Measurements from ENCODE around the gene ZSCAN2.
"Not testable (repeated sequence)": the region's sequence is repeated elsewhere in the genome, so short reads cannot be mapped to it uniquely, and the experiment has no call there.

ZSCAN2 gene

GRCh38 chr15:84642640-84643039 is 41.8 kb downstream of the ZSCAN2 start:
- DNase-seq, result not testable (repeated sequence)

DNA sequence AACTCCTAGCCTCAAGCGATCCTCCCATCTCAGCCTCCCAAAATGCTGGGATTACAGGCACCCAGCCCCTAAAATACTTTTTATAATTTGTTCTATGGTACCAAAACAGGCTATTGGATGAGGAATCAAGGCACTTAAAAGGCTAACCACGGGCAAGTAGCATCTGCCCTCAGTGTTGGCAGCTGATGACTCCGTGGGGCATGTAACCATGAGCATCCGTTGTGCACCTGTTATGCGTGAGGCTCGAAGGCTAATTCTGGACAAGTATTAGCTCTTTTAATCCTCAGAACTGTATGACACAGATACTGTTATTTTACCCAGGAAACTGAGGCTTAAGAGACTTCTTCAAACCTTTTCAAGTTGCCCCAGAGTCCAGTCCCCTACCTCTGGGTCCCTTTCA is 43.0 kb downstream of the ZSCAN2 start:
- DNase-seq, result no peak

- no peak for DNase-seq
These were observed 44.7 kb downstream of the ZSCAN2 start for GRCh38 chr15:84645496-84645895.

DNA sequence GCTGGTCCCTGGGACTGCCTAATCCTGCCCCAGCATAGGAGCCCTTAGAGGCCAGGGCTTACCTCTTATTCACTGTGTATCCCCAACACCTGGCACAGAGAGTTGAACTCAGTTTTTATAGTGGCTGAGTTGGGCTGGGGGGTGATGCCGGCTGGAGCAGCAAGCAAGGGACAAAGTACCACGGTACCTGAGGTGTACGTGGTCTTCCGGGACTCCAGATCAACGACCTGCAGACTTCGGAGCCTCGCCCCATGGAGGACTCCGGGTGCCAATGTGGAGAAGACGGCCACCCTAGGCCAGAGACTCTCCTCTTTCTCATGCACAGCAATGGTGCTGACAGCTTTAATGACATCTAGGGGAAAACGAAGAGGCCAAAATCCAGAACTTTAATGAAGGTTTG is 45.2 kb downstream of the ZSCAN2 start:
- no peak for DNase-seq

GRCh38 chr15:84647726-84648125 is 46.9 kb downstream of the ZSCAN2 start:
- peak; percentile 37 for DNase-seq

- DNase-seq, result peak; percentile 48
These were observed 47.7 kb downstream of the ZSCAN2 start for GRCh38 chr15:84648539-84648938.

- DNase-seq, result no peak
These were observed 48.9 kb downstream of the ZSCAN2 start for GRCh38 chr15:84649706-84650105.

GRCh38 chr15:84653584-84653909 is 52.7 kb downstream of the ZSCAN2 start:
- peak; percentile 34 for DNase-seq

DNA sequence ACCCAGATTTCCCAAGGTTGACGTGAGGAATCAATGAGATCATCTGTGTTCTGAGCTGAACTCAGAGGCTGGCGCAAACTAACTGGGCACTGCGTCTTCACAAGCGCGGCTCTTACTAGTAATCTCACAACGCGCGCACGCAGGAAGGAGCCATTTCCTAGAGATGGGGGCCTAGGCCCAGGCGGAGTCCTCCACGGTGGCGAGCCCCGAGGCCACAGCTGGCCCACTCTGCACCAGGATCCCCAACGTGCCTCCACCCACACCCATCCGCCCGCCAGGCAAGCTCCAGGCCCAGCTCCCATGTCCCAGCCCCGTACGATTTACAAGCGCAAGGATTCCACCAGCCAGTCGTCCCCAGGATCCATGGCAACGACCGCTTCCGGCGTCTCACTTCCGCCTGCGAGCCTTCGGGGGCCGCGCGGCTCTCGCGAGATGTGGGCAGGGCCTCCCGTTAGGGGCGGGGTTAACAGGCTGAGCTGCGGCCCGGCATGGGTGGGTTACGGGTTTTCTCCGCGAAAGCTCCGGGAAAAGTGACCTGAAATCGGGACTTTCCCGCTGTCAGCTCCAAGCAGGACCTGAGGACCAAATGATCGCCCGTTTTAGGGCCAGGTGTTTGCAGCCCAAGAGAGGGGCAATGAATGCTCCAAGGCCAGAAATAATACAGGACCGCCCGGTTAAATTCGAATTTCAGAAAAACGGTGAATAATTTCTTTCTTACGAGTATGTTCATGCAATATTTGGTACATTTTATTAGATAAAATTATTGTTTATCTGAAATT is 53.3 kb downstream of the ZSCAN2 start, which contains the start of gene WDR73:
WDR73 (minus strand) TSS at position 374 of the 779 bp plus-strand sequence; CDS start at position 365, 9 bp downstream.
- peak; percentile 97 for DNase-seq

DNA sequence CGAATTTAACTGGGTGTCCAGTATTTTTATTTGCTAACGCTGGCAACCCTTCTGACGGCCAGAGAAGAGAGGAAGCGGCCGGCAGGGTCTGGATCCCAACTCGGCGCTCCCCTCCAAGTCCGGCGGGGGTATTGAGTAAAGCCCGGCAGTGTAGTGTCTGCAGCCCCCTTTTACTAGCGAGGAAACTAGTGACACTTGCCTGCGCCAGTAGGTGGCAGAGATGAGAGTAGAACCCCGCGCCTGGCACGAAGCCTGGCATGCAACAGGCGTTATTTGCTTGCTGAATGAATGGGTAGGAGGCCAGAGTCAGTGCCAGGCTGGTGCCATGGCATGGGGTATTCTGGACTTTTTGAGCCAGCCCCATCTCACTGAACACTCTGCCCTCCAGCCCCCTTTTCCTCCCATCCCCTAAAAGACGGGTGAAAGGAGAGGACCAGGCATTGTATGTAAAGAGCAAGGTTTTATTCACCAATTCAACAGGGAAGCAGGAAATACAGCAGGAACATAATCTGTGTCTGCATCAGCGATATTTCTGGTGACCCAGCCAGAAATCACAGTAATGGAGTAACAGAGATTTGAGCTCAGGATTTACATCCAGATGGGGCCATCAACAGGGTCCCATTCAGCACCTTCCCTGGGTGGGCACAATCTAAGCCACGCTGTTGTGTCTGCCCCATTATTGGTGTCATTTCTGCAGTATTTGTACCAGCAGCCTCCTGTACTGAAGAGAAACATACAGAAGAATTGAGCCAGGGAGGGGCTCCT is 54.1 kb downstream of the ZSCAN2 start:
- peak; percentile 96 for DNase-seq

- DNase-seq, result no peak
These were observed 56.2 kb downstream of the ZSCAN2 start for GRCh38 chr15:84656972-84657371.

GRCh38 chr15:84657748-84658079 is 56.9 kb downstream of the ZSCAN2 start:
- DNase-seq, result no peak

GRCh38 chr15:84658080-84658787 is 57.4 kb downstream of the ZSCAN2 start, which contains the start of gene NMB:
Gene NMB, minus strand, starts transcription at chr15:84658199. Its CDS starts 47 bp downstream, at chr15:84658152.
- DNase-seq, result peak; percentile 94

DNA sequence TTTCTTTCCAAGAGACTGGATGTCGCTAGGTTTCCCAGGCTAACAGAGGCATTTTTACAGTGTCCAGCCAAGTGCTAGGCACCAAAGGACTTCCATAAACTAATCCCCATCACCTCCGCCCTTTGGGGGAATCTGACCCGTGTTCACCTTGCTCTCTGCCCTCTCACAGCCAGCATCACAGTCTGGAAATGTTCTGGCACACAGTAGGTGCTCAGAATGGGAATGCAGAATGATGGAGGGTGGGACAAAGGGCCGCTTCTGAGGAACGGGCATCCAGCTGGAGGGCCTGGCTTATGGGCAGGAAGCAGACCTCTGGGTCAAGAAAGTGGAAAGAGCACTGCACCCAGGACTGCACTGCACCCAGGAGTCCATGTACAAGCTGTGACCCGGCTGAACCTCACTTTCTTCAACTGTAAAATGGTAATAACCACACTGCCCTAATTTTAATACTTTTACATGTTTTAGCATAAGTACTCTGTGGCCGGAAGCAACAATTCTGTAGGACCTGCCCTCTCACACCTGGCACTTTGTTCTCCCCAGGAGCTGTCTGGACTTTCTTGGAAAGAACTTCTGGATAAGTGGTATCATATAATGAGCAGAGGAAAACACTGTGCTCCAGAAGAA is 58.1 kb downstream of the ZSCAN2 start:
- no peak for DNase-seq

- DNase-seq, result no peak
These were observed 59.3 kb downstream of the ZSCAN2 start for GRCh38 chr15:84659904-84660781.

GRCh38 chr15:84661001-84661400 is 60.2 kb downstream of the ZSCAN2 start:
- DNase-seq, result no peak

- DNase-seq, result no peak
These were observed 65.6 kb downstream of the ZSCAN2 start for GRCh38 chr15:84666373-84666772.

DNA sequence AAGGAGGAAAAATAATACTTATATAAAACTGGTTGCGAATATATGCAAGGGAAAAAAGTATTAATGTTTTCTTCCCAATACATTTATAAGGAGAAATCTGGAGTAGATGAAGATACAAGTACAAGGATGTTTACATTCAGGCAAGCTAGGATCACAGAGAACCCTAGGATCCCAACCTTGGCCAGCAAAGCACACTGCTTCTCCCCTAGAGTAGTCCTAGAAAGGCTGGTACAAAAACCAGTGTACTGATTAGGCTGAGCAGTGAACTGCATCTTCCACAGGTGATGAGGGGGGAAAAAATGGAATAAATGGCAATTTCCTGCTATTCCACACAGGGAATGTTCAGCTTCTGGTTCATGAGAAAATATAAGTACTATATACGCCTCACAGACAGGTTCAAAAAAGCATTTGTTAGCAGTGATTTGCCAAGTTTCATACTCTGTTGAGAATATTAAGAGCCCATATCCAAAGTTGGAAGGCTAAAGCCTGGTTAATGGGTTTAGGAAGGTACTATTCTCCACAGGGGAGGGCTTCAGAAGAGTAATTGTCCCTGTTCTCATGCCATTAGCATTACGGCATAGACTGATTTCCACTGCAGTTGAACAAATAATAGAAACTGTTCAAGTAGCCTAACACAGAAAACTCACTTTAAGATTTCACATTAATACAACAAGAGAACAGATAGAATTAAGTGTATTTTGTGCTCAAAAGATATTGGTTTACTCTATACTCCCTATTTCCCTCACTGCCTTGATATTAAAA is 67.6 kb downstream of the ZSCAN2 start:
- DNase-seq, result no peak

DNA sequence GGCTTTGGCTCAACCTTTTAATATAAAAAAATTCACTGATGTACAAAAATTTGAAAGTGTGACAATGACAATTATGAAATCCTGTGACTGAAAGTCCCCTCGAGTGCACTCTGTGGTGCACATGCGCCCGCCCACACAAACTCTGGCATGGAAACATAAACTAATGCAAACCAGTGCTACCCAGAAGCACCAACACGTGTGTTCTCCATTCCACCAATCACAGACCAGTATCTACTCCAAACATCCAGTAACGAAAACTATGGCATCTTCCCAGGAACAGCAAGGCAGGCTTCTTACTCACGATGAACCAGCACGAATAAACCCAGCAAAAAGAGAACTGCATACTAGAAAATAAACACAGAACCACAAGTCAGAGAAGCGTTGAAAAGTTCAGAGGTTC is 68.9 kb downstream of the ZSCAN2 start:
- DNase-seq, result no peak

- no peak for DNase-seq
These were observed 70.4 kb downstream of the ZSCAN2 start for GRCh38 chr15:84671211-84671610.

Data from hematopoietic multipotent progenitor cell treated with erythropoietin and hydrocortisone succinate and interleukin-3 and kit ligand, for 6 days (in vitro differentiated cells).